Tibial nerve (tissue), 4 donors: Measurements from ENCODE around the gene HACE1. TPM values are rescaled to one million over a fixed set of nuclear protein-coding genes. Genes with fewer than 3 reads are reported as not detected.

Experiments
- DNase-seq, 2 donors: peaks; one replicate each; pipeline ENCODE4 v3.0.0-alpha.2; 2019; ENCODE audit warnings: low spot score in 2 of 2
- H3K27ac ChIP-seq, 4 donors: fragments of 200-600 bp; sonication (generic) in 3 of 4; one replicate each; pipeline ENCODE4 v1.5.1; 2017 to 2019; ENCODE audit warnings: mild to moderate bottlenecking in 1 of 4
- H3K27me3 ChIP-seq, 2 donors: fragments of 200-600 bp; sonication (generic) in 1 of 2; one replicate each; pipeline versions ENCODE4 v1.5.1 to v1.6.0; 2017 to 2019
- H3K36me3 ChIP-seq, 3 donors: fragments of 200-600 bp; sonication (generic); one replicate each; pipeline ENCODE4 v1.5.1; 2018 to 2019
- H3K4me1 ChIP-seq, 4 donors: fragments of 200-600 bp; sonication (generic) in 3 of 4; one replicate each; pipeline ENCODE4 v1.5.1; 2017 to 2019
- H3K4me3 ChIP-seq, 4 donors: fragments of 200-600 bp; sonication (generic) in 3 of 4; one replicate each; pipeline ENCODE4 v1.5.1; 2017 to 2019; ENCODE audit warnings: mild to moderate bottlenecking in 1 of 4, moderate library complexity in 1 of 4
- H3K9me3 ChIP-seq, 4 donors: fragments of 200-600 bp; sonication (generic) in 3 of 4; one replicate each; pipeline ENCODE4 v1.5.1; 2017 to 2019
- EP300 ChIP-seq, 2 donors: sonication (generic); formaldehyde crosslinking; IDR thresholded peaks; one replicate each; pipeline ENCODE4 v1.6.1; 2017; ENCODE audit warnings: antibody characterized with exemption in 2 of 2, mild to moderate bottlenecking in 1 of 2
- POLR2A ChIP-seq, 2 donors: fragments of 450-650 bp; IDR thresholded peaks; one replicate each; pipeline ENCODE4 v1.6.1; 2017; ENCODE audit warnings: antibody characterized with exemption in 2 of 2, mild to moderate bottlenecking in 2 of 2, moderate library complexity in 2 of 2
- WGBS, 2 donors: methylation state at CpG; one replicate each; pipeline ENCODE4 v1.1.5; 2018; 5-methylcytosine and 5-hydroxymethylcytosine counted together
- total RNA-seq, 4 donors: library from RNA; depleted of rRNA; stranded (reverse); fragments of >200 nt; gene quantifications; one replicate each; pipeline ENCODE4 v1.1.0, GENCODE V29; 2016
- TF ChIP-seq, protein P1 (sequence below), 5 experiments: fragments of 200-600 bp in 3 of 5; fragments of 450-650 bp in 2 of 5; sonication (generic) in 3 of 5; IDR thresholded peaks; one replicate each; pipeline ENCODE4 v1.5.1; 2016 to 2019; ENCODE audit warnings: antibody characterized with exemption in 5 of 5, mild to moderate bottlenecking in 3 of 5, moderate library complexity in 2 of 5

HACE1 gene
- total RNA-seq, 4 donors from 2014 or later = 26.2 to 37.5 (median 28.7) TPM

DNA sequence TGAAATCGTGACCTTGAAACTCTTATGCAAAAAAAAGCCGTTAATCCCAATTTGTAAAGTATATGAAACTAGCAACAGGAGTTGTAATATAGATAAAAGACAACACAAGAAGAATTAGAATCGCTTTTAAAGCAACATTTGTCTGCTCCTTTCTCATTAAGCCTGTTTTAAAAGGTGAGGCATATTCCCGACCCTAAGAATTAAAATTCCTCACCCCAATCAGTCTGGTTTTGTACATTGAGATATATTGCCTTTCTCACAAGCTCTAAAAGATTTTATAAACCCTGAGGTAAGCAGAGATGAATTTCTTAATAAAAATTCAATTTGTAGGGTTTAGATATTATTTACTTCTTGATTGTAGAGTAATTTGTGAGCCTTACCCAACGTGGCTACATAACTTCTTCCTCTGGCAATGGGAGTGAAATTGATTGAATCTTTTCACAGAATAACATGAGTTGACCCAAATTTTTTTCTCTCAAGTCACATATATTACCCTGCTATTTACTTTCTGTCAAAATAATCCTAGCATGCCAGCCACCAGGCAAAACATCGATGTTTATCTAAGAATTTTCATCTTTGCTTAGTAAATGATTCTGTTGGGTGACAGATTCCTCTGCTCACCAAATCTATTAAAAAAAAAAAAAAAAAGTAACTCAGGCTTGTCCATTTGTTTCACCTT lies 173.7 kb downstream of the HACE1 start:
- Histone ChIP-seq H3K27me3 (no peaks in the 10 kb centered on the region), H3K9me3 (no peaks in the 10 kb centered on the region), H3K27ac (no peak overlapping the region), H3K4me1 (no peaks in the 10 kb centered on the region), H3K4me3 (no peak overlapping the region), H3K36me3 (no peaks in the 10 kb centered on the region)
- DNase-seq = no peak
- TF ChIP-seq EP300 (IDR thresholded peaks at IDR 0.05) = no peak
- TF ChIP-seq, protein P1, sequence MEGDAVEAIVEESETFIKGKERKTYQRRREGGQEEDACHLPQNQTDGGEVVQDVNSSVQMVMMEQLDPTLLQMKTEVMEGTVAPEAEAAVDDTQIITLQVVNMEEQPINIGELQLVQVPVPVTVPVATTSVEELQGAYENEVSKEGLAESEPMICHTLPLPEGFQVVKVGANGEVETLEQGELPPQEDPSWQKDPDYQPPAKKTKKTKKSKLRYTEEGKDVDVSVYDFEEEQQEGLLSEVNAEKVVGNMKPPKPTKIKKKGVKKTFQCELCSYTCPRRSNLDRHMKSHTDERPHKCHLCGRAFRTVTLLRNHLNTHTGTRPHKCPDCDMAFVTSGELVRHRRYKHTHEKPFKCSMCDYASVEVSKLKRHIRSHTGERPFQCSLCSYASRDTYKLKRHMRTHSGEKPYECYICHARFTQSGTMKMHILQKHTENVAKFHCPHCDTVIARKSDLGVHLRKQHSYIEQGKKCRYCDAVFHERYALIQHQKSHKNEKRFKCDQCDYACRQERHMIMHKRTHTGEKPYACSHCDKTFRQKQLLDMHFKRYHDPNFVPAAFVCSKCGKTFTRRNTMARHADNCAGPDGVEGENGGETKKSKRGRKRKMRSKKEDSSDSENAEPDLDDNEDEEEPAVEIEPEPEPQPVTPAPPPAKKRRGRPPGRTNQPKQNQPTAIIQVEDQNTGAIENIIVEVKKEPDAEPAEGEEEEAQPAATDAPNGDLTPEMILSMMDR (IDR thresholded peaks at IDR 0.05) = no peak
- TF ChIP-seq POLR2A (IDR thresholded peaks at IDR 0.05) = no peak
- 82 to 83% methylated on average over 6 of the region's 6 CpGs for WGBS, 2 donors

DNA sequence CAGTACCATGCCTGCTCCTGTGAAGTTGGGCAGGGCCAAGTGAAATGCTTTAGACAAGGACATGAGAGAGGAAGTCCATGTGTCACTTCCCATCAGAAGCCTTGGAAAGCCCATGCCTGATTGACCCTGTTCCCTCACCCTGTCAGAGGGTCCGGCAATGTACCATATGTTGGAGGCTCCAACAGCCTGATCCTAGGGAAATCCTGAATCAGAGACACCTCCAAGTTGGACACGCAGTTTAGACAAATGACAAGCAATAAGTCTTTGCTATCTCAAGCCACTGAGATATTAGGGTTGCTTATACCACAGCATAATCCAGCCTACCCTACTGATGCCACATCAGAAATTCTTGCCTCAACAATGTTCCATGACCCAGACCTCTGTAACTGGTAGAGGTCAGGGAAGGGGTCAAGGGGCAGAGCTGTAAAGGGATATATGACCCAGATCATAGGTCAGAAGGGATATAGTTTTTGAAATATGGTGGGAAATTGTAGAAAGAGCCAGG lies 174.8 kb downstream of the HACE1 start:
- Histone ChIP-seq H3K27ac (no peak overlapping the region), H3K4me1 (no peaks in the 10 kb centered on the region), H3K9me3 (peaks cover 0 to 1% (median 0%) of the 10 kb centered on the region in 4 donors), H3K27me3 (no peaks in the 10 kb centered on the region), H3K36me3 (no peaks in the 10 kb centered on the region), H3K4me3 (no peak overlapping the region)
- no peak for DNase-seq
- TF ChIP-seq, protein P1 (IDR thresholded peaks at IDR 0.05) = no peak
- TF ChIP-seq POLR2A (IDR thresholded peaks at IDR 0.05) = no peak
- no peak for TF ChIP-seq EP300 (IDR thresholded peaks at IDR 0.05)
- 84 to 90% methylated on average over 2 of the region's 2 CpGs for WGBS, 2 donors

DNA sequence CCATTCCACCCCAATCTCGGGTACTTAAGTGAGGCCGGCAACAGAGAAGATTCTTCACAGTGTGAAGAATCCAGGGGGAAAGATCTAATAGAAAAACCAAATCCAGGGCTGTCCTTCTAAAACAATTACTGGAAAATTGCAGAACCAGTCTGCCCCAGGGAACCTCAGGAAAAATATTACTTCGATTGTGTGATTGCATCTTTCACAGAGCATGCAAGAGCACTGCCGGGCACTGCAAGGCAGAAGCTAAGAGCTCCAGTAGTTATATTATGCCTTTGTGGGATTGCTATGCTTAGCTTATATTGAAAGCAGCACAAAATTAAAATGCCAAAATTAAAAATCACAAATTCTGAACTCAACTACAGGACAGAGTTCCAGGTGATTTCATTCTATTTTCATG lies 175.9 kb downstream of the HACE1 start:
- TF ChIP-seq, protein P1 (IDR thresholded peaks at IDR 0.05) = no peak
- TF ChIP-seq EP300 (IDR thresholded peaks at IDR 0.05) (no peak), POLR2A (IDR thresholded peaks at IDR 0.05) (no peak)
- Histone ChIP-seq H3K27ac (no peak overlapping the region), H3K36me3 (no peaks in the 10 kb centered on the region), H3K4me3 (no peak overlapping the region), H3K9me3 (peaks cover 0 to 10% (median 0%) of the 10 kb centered on the region in 4 donors), H3K27me3 (no peaks in the 10 kb centered on the region), H3K4me1 (no peaks in the 10 kb centered on the region)
- DNase-seq = no peak
- WGBS, 2 donors = 63 to 64% methylated on average over 4 of the region's 4 CpGs

DNA sequence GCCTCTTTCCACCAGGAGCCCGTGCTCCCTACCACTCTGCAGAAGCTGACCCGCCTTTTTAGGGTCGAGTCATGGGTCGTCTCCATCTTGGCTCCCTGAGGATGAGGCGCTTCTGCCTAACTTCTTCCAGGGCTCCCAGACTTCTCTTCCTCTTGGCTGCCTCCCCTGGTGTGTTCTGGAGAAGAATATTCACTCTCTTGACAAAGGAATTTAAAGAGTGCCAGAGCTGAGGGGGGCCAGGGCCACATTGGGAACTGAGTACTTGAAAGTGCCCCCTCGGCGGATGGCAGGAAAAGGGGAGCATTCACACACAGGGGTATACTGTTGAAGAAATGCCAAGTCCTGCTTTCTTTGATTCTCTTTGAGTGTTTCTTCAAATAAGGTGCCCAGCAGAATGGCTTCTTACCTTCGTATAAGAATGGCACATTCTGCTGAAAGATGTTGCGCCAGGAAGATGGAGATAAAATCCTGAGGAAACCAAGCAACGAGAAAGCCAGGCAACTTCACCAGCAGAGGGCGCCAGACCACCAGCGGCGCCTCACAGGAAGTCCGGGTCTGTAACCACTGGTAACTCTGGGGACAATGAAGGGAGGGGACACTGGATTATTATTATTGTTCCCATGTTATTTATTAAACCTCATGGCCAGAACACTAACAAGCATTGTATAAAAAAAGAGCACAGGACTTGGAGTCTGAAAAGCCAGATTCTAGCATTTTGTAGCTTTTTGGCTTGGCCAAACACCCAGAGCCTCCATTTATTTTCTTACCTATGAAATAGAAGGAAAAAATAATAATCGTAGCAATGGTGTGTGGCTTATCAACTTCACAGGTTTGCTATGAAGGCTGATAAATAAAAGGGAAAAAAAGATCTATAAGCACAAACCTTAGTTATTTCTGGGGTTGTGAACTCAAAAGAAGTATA lies 176.7 kb downstream of the HACE1 start:
- H3K36me3 ChIP-seq = no peaks in the 10 kb centered on the region
- TF ChIP-seq EP300 (IDR thresholded peaks at IDR 0.05) = no peak
- TF ChIP-seq, protein P1 (IDR thresholded peaks at IDR 0.05) = peak in 4 of 5 experiments; percentile 16 to 62 (median 30)
- DNase-seq = peak in 1 of 2 donors; percentile 13
- no peaks in the 10 kb centered on the region for H3K27me3 ChIP-seq
- no peaks in the 10 kb centered on the region for H3K4me1 ChIP-seq
- H3K27ac ChIP-seq = no peak overlapping the region
- 58 to 63% methylated on average over 15 of the region's 15 CpGs for whole genome bisulfite sequencing, 2 donors
- H3K4me3 ChIP-seq = no peak overlapping the region
- peaks cover 0 to 17% (median 0%) of the 10 kb centered on the region in 4 donors for H3K9me3 ChIP-seq

DNA sequence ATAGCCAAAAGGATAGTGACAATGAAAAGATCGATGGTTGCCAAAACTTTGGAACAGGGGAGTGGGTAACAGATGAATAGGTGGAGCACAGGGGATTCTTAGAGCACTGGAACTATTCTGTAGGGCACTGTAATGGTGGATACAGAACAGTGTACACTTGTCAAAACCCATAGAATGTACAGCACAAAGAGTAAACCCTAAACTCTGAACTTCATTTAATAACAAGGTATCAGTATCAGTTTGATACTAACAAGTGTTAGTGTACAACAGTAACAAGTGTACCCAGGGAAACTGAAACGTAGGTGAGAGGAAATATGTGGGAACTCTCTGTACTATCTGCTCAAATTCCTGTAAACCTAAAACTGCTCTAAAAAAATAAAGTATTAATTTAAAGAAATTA lies 179.2 kb downstream of the HACE1 start:
- H3K9me3 ChIP-seq = peaks cover 0 to 30% (median 2%) of the 10 kb centered on the region in 4 donors
- no peak overlapping the region for H3K27ac ChIP-seq
- WGBS, 2 donors = 75 to 76% methylated on average over 2 of the region's 2 CpGs
- no peak overlapping the region for H3K4me3 ChIP-seq
- no peaks in the 10 kb centered on the region for H3K36me3 ChIP-seq
- TF ChIP-seq POLR2A (IDR thresholded peaks at IDR 0.05) = no peak
- TF ChIP-seq, protein P1 (IDR thresholded peaks at IDR 0.05) = no peak
- no peaks in the 10 kb centered on the region for H3K4me1 ChIP-seq
- no peaks in the 10 kb centered on the region for H3K27me3 ChIP-seq
- no peak for DNase-seq
